HG02943 (cell line): ENCODE measurements around the gene SFXN5.

Experiments used
- ATAC-seq: cut with Tn5 transposase; IDR thresholded peaks from one replicate; pipeline ENCODE4 v1.9.1; 2021; ENCODE audit warnings: mild to moderate bottlenecking, low read depth, moderate library complexity; ENCODE audit not compliant: unreplicated experiment

The SFXN5 gene

DNA sequence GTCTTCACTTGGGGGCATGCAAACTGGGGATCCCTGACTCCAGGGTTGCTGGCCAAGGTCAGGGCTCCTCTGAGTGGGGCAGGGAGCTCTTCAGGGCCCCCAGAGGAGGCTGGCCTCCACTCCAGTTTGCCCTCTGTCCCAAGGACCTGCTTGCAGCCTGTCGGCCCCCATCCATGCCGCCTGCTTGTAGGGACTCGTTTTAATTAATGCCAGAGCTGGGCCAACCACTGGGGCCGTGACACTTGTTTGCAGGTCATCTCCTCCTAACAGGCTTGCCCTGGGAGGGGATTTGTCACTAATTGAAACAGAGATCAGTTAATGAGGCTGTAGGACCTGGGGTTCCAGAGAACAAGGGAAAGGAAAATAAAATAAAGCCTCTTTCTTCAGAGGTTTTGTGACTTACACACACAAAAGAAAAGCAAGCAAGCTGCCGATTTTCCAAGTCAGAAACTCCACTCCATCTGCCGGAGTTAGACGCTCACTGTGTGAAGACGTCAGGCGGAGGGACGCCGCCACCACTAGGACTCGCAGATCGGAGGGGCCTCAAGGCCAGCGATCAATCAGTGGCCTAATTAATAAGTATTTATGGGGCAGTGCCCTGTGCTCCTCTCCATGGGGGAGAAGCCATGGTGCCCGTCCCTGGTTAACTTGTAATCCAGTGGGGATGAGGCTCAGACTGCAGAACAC lies 75.9 kb downstream of the SFXN5 start:
- no peak for ATAC-seq

DNA sequence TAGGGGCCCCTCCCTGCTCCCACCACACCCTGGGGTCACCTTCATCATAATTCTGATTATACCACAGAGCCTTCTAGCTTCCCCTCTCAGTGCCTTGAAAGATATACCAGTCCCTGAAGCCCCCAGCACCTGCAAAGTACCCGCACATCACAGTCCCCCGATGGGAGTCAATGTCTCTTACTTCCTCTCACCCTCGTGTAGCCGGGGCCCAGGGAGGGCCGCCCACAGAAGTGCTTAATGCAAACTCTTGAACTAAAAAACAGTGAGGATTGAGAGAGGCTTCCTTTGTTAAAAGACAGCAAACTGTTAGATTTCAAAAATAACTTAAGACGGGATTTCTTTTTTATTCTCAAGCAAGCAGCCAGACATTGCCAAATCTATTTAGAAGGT lies 76.5 kb downstream of the SFXN5 start:
- no peak for ATAC-seq

GRCh38 chr2:72994282-72994990 lies 77.1 kb downstream of the SFXN5 start:
- ATAC-seq: no peak

DNA sequence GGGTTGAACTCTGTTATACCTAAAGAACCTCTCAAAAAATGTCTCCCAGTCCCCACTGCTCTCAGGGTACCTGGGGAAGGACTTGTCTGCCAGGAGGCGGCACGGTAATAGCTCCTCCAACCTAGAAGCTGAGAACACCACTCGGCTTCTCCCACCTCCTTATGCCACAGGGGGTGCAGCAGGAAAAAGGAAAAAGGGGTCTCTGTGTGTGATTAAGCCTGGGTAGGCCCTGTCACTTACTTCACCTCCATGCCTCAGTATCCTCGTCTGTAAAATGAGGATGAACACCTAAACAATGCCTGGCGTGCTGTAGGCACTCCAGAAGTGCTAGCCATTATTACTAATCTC lies 77.6 kb downstream of the SFXN5 start:
- ATAC-seq: no peak

GRCh38 chr2:72993147-72993932 lies 78.2 kb downstream of the SFXN5 start:
- no peak for ATAC-seq

GRCh38 chr2:72992734-72993102 lies 78.8 kb downstream of the SFXN5 start:
- no peak for ATAC-seq

DNA sequence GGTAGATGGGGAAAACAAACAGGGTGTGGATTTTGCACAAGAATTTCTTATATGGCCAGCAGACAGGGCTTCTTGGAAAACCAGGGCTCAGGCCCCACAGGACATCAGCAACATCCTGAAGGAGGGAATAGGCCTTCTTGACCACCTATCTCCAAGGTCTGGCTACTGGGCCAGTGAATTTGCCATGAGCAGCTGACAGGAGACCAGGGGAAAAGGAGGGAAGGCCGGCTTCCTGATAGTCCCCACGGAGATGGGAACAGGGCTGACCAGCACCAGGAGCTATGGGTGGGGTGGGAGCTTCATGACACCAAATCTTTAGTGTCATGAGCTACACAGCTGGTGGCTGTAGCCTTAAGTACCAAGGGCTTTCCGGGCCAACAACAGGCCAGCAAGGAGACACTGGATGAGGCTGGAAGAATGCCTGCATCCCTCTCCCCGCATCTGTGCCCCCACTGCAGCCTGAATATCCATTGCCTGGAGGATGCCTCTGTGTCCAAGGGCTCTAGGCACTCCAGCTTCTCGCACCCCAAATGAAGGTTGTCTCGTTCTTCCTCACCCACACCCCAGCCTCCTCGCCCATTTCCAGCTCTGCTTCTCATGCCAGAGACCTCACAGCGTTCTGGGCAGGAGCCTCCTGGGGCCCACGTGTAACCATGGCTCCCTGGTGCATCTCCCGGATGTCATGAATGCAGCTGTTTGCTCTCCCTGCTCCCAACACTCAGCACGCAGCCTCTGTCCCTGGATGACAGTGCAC lies 79.4 kb downstream of the SFXN5 start:
- ATAC-seq: no peak

DNA sequence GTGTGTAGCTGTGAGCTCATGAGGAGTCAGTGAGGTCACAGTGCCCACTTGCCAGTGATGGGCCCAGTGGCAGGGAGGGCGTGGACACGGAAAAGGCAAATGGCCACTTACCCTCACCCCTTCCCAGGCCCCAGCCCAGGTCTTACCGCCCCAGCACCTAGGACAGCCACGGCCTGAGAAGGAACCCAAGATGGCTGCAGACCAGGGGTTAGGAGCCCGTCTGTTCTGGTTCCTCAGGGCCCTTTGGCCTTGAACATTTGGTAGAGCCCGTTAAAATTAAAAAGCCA lies 80.1 kb downstream of the SFXN5 start:
- ATAC-seq: no peak

GRCh38 chr2:72990695-72991438 lies 80.6 kb downstream of the SFXN5 start:
- no peak for ATAC-seq

DNA sequence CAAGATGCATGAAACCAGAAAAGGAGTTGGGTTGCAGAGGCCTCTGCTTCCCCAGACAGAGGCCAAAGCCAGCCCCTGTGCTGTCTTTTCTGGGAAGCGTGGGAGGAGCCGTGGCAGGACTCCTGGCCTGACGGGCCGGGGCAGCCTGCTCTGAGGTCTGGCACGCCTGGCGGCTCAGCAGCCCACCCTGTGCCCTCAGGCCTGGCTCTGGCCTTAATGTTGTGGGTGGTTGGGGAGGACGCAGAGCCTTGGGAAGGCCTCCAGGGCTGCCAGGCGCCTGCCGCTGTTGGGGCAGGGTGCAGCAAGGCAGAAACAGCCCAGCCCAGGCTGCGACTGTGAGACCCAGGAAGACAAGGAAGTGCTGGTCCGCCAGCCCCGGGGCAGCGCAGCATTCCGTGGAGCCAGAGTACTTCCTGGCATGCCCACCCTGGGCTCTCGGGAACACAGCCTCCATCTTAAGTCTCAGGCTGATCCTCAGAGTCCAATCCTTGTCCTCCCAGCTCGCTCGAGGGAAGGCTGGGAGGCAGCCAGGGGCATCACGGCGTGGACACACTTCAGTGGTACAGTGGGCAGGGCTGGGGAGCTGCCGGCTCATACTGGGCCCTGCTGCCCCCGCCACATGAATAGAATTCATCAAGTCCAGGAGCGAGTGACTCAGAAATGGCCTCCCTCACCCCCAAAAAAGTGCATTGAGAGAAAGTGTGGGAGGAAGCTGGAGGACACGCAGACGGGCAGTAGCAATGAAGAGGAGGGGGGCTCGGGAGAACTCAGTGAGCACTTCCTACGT lies 81.5 kb downstream of the SFXN5 start:
- no peak for ATAC-seq

GRCh38 chr2:72988726-72989273 lies 82.7 kb downstream of the SFXN5 start:
- ATAC-seq: no peak

DNA sequence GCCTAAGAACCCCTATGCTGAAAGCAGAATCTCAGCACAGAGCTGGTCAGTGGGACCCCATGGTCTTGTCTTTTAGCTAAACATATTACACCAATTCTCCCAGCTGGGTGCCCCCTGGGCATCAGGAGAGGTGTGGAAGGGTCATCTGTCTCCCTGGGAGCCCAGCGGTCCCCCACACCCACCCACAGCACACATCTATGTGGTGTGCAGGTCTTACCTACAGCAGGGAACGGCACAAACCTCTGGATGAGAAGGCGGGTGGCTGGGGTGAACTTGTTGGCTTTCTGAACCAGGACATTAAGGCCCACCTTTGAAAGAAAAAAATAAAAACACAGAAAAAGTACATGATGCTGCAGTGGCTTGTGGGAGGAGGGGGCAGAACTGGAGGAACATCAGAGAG lies 83.5 kb downstream of the SFXN5 start:
- ATAC-seq: no peak

DNA sequence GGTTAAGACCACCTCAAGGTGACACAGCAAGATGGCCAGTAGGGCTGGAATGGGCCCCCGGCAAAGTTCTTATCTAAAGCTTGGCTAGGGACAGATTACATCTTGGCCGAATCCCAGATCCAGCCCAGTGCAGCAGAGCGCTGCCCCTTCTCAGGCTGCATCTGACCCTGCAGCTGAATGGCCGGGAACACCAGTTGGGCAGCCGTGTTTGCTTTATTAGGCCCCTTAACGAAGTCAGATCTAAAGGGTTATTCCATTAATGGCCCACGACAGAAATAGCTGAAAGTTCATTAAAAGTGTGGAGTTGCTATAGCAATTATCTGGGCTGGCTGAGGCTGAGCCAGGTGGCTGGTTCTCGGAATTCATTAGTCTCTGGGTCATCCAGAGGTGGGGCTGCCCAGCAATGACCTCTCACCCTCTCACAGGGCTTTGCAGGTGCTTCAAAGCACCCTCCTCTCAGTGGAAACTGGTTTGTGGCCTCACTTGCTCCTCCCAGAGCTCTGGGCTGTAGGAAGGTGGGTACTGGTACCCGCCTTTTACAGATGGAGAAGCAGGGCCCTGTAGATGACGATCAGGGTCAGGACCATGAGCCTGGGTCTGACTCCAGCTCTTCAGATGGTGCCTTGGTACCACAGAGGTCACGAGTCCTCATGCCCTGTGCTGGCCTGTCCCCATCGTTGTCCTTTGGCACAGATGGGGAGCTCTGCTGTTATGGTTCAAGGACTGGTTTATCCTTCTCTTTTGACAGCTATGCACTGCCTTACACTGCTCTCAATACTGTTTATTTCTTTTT lies 85.4 kb downstream of the SFXN5 start:
- ATAC-seq: no peak

DNA sequence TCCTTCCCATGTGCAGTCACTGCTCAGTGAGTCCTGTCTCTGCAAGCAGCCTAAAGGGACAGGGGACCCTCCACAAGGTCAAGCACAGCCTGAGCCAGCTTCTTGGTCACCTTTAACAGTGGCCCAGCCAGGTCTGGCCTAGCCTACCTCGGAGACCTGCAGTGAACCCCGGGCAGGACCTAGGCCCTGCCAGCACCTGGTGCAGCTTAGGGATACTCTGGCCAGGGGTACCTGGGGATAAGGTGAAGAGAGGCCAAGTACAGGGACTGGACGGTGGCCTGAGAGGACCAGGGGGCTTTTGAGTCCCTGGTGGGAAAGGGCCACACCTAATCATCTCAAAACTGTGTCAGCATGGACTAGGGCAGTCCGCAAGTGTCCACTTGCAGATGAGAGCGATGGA lies 86.4 kb downstream of the SFXN5 start:
- no peak for ATAC-seq

GRCh38 chr2:72984172-72984671 lies 87.3 kb downstream of the SFXN5 start:
- ATAC-seq: no peak

- no peak for ATAC-seq
Observed at GRCh38 chr2:72983500-72984161, 87.9 kb downstream of the SFXN5 start.

GRCh38 chr2:72982781-72983499 lies 88.6 kb downstream of the SFXN5 start:
- ATAC-seq: no peak
